T47D (cell line): ENCODE measurements around the gene CYP39A1.

Experiments used
- DNase-seq, 2 experiments: peaks; one replicate each; pipeline versions ENCODE4 v3.0.0 to v3.0.0-alpha.2; 2011 to 2012; ENCODE audit warnings: low read depth in 1 of 2, low spot score in 1 of 2
- JUND ChIP-seq: IDR thresholded peaks from 2 replicates; pipeline ENCODE4 v1.6.1; 2012; ENCODE audit warnings: low read depth
- in situ Hi-C: cut with HindIII; loops from 2 replicates; pipeline ENCODE4 v1.10.0; 2016; ENCODE audit warnings: low sequenced_read_pairs, low pct_unique_long_range_greater_than_20kb

Gene CYP39A1

GRCh38 chr6:46563924-46564323, 88.7 kb downstream of the CYP39A1 start:
- TF ChIP-seq JUND = no peak
- in situ Hi-C loops = no loop called here
- no peak for DNase-seq

GRCh38 chr6:46556053-46556452, 96.6 kb downstream of the CYP39A1 start:
- no peak for TF ChIP-seq JUND
- in situ Hi-C loops = no loop called here
- no peak for DNase-seq

GRCh38 chr6:46555129-46555528, 97.5 kb downstream of the CYP39A1 start:
- in situ Hi-C loops = no loop called here
- no peak for TF ChIP-seq JUND
- DNase-seq = no peak

GRCh38 chr6:46549155-46549554, 103.5 kb downstream of the CYP39A1 start:
- DNase-seq = no peak
- no peak for TF ChIP-seq JUND
- in situ Hi-C loops = no loop called here

- TF ChIP-seq JUND = no peak
- DNase-seq = no peak
- in situ Hi-C loops = no loop called here
Observed at GRCh38 chr6:46541556-46541955, 111.1 kb downstream of the CYP39A1 start.

- in situ Hi-C loops = no loop called here
- no peak for TF ChIP-seq JUND
- no peak for DNase-seq
Observed at GRCh38 chr6:46539866-46540265, 112.8 kb downstream of the CYP39A1 start.

GRCh38 chr6:46538800-46539480, 113.7 kb downstream of the CYP39A1 start:
- TF ChIP-seq JUND = no peak
- DNase-seq = no peak
- in situ Hi-C loops = no loop called here

GRCh38 chr6:46530896-46531295, 121.7 kb downstream of the CYP39A1 start:
- no peak for TF ChIP-seq JUND
- in situ Hi-C loops = no loop called here
- no peak for DNase-seq

GRCh38 chr6:46528961-46529750, 123.5 kb downstream of the CYP39A1 start:
- in situ Hi-C loops = no loop called here
- DNase-seq = no peak
- no peak for TF ChIP-seq JUND

GRCh38 chr6:46526607-46527006, 126.0 kb downstream of the CYP39A1 start:
- in situ Hi-C loops = no loop called here
- TF ChIP-seq JUND = no peak
- no peak for DNase-seq

- no peak for TF ChIP-seq JUND
- DNase-seq = no peak
- in situ Hi-C loops = no loop called here
Observed at GRCh38 chr6:46525583-46525982, 127.0 kb downstream of the CYP39A1 start.

GRCh38 chr6:46521464-46521971, 131.1 kb downstream of the CYP39A1 start:
- no peak for TF ChIP-seq JUND

GRCh38 chr6:46517202-46517601, 135.4 kb downstream of the CYP39A1 start:
- in situ Hi-C loops = no loop called here

More at GRCh38 chr6:46521464-46521971, 131.1 kb downstream of the CYP39A1 start:
- in situ Hi-C loops = no loop called here
- no peak for DNase-seq

GRCh38 chr6:46513533-46513932, 139.1 kb downstream of the CYP39A1 start:
- in situ Hi-C loops = no loop called here
- DNase-seq = no peak
- no peak for TF ChIP-seq JUND

More at GRCh38 chr6:46517202-46517601, 135.4 kb downstream of the CYP39A1 start:
- no peak for DNase-seq
- TF ChIP-seq JUND = no peak
